GM12878 (cell line): Measurements from ENCODE around the gene NT5DC4. TPM values are rescaled to one million over a fixed set of nuclear protein-coding genes. Genes with fewer than 3 reads are reported as not detected.

Experiments
- BRCA1 ChIP-seq: IDR thresholded peaks from 2 replicates; pipeline ENCODE4 v1.6.1; 2011; ENCODE audit warnings: low read depth, low read length, improper control_type of control experiment
- CUX1 ChIP-seq: IDR thresholded peaks from 2 replicates; pipeline ENCODE4 v1.6.1; 2012; ENCODE audit warnings: improper control_type of control experiment, low read depth, low read length; ENCODE audit not compliant: insufficient replicate concordance
- EED ChIP-seq: sonication (generic); IDR thresholded peaks from 2 replicates; pipeline ENCODE4 v1.6.1; 2016; ENCODE audit warnings: antibody characterized with exemption, low read depth
- POU2F2 ChIP-seq: IDR thresholded peaks from 3 replicates; pipeline ENCODE4 v1.6.1; 2011; ENCODE audit warnings: low read depth, mild to moderate bottlenecking, low read length, borderline replicate concordance
- SREBF1 ChIP-seq: IDR thresholded peaks from 2 replicates; pipeline ENCODE4 v1.6.1; 2012; ENCODE audit warnings: mild to moderate bottlenecking, low read length
- ZBTB33 ChIP-seq: fragments of 450-650 bp; IDR thresholded peaks from 2 replicates; pipeline ENCODE4 v1.6.1; 2017; ENCODE audit warnings: mild to moderate bottlenecking
- polyA plus RNA-seq, 11 experiments: library from polyadenylated mRNA; depleted of rRNA in 4 of 11; unstranded in 6 of 11; stranded (reverse) in 5 of 11; fragments of >200 nt; fragmentation: Nextera tagmentation in 4 of 11; fragmentation: Illumina TruSeq in 1 of 11; extraction: Ambion mirVana in 4 of 11; extraction: Trizol in 1 of 11; gene quantifications; 1 replicate in 1 of 11; 2 replicates in 10 of 11; pipeline versions ENCODE4 v1.2.1 to v1.2.3, GENCODE V29; 2011 to 2016; ENCODE audit warnings: inconsistent platforms in 2 of 11, missing spikeins in 2 of 11, low read depth in 1 of 11
- total RNA-seq, 4 experiments: library from RNA; depleted of rRNA in 3 of 4; stranded (reverse); fragments of >200 nt in 3 of 4; fragmentation: Illumina TruSeq in 1 of 4; extraction: Trizol in 1 of 4; gene quantifications; 2 replicates each; pipeline versions ENCODE4 v1.2.1 to v1.2.3, GENCODE V29; 2013 to 2021
- TF ChIP-seq, protein P1 (sequence below): IDR thresholded peaks from 2 replicates; pipeline ENCODE4 v1.6.1; 2012; ENCODE audit warnings: mild to moderate bottlenecking, low read depth, low read length

Gene NT5DC4
- total and polyA plus RNA-seq, 10 of the 15 experiments (the other 5 are each of a cell fraction or from before 2014, with no cell fraction given), result 0.04 to 2.6 (median 0.32) TPM; not detected in 2

GRCh38 chr2:112730216-112730615, 9.4 kb downstream of the NT5DC4 start (continued):
- TF ChIP-seq EED, result no peak
- TF ChIP-seq, protein P1, sequence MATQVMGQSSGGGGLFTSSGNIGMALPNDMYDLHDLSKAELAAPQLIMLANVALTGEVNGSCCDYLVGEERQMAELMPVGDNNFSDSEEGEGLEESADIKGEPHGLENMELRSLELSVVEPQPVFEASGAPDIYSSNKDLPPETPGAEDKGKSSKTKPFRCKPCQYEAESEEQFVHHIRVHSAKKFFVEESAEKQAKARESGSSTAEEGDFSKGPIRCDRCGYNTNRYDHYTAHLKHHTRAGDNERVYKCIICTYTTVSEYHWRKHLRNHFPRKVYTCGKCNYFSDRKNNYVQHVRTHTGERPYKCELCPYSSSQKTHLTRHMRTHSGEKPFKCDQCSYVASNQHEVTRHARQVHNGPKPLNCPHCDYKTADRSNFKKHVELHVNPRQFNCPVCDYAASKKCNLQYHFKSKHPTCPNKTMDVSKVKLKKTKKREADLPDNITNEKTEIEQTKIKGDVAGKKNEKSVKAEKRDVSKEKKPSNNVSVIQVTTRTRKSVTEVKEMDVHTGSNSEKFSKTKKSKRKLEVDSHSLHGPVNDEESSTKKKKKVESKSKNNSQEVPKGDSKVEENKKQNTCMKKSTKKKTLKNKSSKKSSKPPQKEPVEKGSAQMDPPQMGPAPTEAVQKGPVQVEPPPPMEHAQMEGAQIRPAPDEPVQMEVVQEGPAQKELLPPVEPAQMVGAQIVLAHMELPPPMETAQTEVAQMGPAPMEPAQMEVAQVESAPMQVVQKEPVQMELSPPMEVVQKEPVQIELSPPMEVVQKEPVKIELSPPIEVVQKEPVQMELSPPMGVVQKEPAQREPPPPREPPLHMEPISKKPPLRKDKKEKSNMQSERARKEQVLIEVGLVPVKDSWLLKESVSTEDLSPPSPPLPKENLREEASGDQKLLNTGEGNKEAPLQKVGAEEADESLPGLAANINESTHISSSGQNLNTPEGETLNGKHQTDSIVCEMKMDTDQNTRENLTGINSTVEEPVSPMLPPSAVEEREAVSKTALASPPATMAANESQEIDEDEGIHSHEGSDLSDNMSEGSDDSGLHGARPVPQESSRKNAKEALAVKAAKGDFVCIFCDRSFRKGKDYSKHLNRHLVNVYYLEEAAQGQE, result no peak
- no peak for TF ChIP-seq BRCA1
- no peak for TF ChIP-seq CUX1
- TF ChIP-seq POU2F2, result no peak
- TF ChIP-seq SREBF1, result no peak
- TF ChIP-seq ZBTB33, result no peak
- TF ChIP-seq, all 136 proteins: peak for 0
